HG02885 (cell line): Measurements from ENCODE around the gene IQCM.

Experiments
- ATAC-seq: cut with Tn5 transposase; IDR thresholded peaks from one replicate; pipeline ENCODE4 v1.9.1; 2021; ENCODE audit warnings: mild to moderate bottlenecking; ENCODE audit not compliant: unreplicated experiment, poor library complexity

The IQCM gene

DNA sequence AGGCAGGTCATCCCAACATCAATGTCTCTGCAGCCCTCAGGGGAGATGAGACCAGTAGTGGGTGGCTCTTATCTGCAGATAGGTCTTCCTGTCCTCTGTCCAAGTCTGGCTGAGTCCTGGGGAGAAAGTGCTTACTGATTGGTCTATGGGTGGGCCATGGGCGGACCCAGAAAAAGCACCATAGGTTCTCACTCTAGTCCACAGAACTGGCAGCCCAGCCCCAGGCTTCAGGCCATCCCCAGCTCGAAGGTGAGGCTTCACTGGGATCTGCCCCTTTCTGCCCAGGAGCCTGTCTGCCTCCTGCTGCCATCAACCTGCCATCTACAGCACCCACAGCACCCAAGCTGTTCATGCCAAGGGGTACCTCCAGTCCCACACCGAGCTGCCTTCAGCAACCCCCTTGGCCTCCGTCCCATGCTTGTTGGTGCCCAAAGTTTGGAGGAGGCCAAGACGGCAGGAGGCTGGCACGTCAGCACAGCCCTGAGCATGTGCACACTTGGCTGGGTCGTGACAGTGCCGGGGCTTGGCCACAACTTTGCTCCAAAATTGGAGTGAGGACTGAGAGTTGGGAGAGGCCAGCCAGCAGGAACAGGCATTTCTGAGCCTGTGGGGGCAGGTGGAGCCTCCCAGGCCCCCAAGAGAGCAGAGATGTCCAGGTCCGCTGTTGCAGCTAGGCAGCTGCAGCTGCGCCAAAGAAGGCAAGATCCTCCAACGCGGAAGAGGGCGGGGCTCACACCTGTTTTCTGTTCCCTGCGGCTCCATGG is 99.6 kb downstream of the IQCM start:
- ATAC-seq: no peak

DNA sequence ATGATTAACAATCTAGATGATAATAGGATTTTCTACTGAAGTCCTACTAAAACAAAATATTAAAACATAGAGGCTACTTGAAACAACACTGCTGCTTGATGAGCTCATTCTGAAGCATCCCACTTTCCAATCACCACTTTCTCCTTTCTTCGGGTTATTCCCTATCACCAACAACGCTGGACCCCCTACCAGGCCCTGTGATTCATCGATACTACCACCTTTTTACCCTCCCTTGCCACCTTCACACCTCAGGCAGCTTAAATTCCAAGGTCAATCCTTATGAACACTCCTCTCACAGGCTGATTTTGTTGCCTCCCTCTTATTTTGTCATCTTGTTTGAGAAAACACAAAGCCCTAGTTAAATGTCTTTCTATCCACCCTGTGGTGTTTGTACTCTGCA is 102.6 kb downstream of the IQCM start:
- ATAC-seq: no peak

DNA sequence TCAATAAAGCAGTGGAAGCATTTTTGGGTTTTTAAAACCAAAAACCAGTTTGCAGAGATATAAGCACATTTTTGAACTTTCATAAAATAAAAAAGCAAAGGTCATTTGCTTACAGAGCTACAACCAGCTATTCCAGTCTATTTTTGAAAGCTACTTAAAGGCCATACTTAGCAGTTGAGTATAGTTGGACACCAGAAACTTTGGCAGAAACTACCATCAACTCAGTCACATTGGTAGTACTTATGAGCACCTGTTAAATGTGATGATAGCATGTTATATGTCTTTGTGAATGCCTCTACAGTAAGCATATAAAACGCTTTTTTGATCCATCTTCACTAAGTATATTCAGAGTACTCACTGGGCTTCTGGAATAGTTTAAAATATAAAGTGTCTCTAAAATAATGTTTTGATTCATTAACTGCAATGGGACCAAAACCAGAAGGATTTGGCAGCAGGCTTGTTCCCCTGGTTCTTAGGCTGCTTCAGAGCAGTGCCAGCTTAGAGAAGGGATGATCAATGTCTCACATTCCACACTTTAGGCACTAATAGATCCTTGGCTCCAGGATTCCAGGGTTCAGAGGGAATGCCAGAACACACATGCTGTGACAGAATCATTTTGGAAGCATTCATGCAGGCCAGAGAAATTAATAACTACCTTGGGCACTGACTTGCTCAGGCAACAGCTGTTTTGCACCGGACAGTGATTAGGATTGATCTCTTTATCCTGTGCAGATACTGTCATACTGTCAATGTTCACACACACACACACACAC is 103.9 kb downstream of the IQCM start:
- no peak for ATAC-seq

DNA sequence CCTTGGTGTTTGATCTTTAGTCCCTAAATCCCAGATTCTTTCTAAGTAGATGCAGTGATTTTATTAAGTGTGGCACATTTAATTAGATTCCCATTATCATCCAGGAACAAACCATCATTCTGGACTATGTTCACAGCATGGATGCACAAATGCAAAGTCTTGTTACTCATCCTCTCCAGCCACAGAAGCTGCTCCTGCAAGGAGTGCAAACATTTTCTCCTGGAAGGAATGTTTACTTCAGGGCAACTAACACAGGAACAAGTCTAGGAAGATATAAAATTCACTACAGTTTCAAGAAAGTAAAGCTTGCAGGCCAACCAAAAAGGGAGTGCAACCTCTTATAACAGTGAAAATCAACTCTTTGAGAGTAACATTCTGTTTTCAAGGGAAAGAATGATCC is 106.0 kb downstream of the IQCM start:
- no peak for ATAC-seq

DNA sequence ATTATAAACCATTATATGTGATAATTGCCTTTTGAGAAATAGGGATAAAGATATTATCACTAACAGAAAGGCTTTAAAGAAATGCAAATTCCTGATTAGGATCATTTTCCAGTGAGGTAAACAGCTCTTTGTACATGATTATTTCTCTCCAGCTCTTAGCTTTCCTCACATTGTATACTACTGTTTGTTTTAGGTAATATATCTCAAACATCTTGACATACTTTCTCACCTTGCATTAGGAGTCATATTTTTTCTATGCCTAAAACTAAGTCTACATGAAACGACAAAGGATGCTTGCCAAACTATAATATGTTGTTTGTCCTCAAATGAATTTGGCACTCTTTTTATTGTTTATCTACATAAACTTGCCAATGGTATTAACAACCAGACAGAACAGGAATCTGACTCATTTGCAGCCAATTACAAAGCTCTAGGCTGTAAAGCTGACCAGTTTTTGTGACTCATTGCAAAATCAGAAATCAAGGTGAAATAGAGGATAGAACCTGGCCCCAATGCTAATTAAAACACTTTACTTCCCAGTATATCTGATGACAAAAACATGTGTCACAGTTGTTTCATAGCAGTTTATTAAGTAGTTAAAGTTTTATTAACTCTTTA is 107.0 kb downstream of the IQCM start:
- no peak for ATAC-seq

DNA sequence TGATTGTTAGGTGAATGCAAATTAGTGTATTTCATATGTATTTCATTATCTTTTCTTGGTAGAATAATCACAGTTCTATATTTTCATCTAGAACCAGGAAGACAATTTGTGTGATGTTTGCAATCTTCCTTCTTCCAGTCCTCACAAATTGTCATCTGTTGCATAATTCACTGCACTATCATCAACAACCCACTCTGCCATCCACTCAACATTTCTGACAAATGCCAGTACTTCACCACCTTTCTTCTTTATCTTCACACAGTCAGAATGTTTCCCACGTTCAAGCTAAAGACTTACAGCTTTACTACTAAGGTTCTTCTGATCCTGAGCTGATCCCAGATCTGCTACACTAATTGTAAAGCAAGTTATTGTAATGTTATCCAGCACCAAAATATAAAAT is 107.8 kb downstream of the IQCM start:
- ATAC-seq: no peak

DNA sequence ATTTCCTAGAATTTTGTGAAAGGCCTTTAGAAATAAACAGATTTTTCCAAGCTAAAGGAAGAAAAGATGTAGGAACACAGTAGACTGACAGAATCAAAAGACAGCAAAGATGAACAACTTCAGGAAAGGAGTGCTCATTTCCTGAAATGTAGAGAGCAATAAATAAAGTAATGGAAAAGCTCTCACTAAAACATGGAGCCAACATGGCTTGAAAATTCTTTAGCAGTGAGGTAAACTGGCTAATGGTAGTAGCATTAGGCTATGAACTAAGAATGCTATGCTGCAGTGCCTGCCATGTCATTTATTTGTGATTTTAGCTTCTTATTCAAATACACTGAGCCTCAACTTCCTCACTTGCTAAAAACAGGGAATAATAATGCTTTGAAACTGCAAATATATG is 108.7 kb downstream of the IQCM start:
- ATAC-seq: no peak

DNA sequence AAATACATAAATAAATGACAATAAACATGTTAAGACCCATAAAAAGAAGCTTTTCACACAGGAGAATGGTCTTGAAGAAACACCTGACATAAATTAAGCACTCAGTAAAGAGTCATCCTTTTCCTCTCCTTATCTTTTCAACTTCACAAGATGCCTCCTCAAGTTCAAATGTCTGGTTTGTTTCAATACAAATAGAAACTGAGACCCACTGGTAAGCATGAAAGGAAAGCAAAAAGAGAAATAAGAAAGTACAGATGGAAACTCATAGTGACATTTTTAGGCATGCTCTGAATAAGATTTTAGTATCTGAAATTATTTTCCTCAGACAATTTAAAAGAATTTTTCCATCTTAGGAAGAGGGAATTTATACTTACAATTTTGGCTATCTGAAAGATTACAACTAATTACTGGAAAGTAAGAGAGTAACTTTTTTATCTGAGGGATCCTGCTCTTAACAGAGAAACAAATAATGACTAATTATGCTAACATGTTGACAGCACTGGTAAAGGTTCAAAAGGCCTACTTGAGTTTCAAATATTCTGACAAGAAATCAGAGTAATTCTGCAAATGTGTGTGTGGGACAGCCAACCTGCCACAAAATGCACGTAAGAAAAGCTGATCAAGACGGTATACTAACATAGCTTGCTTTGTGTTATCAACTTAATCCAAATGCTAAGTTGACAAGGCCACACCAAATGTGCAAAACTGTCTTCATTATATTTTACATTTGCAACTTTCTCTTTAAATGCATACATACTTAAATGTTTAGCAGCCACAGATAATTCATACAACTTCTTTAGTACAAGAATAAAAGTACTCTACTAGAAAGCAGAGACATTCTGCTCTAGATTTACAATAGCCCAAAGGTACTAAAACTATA is 113.0 kb downstream of the IQCM start:
- peak; percentile 63 for ATAC-seq

DNA sequence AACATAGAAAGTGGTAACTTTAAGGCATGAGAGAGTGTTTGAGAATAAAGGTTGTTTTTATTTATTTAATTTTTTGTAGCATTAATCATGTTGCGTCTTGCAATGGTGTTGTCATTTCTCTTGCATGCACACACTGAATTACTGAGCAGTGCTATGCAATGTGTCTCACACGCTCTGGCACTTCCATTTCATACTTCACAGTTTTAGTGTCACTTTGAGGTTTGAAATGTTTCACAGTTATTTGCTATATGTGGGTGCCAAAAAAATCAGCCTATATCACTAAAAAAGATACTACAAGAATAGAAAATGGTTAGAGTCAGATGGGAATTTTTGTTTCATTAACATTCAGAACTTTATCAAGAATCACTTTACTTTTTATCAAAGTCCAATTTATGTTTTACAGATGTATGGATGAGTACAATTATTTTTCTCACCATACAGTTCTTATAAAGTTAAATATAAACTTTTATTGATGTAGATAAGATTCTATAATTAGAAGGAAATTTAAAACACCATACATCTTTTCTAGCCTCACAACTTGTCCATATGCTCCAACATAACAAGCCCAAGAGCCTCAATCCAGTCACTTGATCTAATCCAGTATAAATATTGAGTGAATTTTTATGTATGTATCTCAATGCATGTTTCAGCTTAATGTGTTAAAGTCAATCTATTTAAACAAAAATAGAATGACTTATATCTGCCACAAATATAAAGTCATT is 114.0 kb downstream of the IQCM start:
- ATAC-seq: no peak

DNA sequence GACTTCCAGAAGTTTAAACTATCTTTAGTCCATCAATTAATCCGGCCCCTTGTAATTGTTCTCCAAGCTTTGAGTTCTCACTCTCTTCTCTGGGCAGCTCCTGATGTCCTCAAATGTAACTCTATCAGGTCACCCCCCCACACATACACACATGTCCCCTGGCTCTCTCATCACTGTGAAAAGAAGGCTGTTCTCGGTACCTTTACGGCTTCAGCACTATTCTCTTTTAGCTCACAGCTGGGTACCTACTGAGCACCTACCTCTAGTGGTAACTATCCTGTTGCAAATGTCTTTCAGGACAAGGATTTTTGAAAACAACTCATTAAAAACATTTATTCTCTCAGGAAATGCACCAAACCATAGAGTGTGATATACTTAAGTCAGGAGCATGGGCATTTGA is 115.4 kb downstream of the IQCM start:
- ATAC-seq: no peak

DNA sequence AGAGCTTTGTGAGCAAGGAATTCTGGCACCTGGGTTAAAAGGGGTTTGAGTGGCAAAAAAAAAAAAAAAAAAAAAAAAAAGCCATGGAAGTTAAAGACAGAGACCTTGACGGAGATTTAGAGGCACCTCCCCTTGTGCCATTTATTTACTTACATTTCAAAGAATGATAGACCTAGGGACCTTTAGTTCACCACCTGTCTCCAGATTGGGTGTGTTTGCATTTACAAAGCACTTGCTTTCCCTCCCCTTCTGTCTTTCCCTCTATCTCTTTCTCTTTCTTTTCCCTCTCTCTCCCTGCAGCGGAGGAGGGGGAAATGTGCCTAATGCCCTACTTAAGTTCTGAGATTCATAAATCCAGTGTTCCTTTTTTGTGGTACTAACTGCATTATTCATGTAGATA is 116.0 kb downstream of the IQCM start:
- ATAC-seq: no peak

DNA sequence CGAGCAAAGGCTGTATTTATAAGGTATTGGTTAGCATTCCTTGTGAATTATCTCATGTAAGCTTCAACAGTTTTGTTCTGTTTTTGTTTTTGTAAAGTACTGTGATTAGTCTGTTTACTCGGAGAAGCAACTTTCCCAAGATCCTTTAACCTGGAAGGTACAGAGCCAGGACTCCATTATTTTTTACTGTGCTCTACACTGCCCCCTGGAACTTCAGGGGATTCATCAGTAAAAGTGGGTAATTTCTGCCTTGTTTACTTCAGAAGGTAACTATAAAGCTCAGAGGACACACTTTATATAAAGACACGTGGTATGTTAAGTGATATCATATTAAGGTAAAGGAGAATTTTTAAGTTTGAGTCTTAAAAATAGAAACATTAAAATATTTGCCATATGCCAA is 124.9 kb downstream of the IQCM start:
- no peak for ATAC-seq

DNA sequence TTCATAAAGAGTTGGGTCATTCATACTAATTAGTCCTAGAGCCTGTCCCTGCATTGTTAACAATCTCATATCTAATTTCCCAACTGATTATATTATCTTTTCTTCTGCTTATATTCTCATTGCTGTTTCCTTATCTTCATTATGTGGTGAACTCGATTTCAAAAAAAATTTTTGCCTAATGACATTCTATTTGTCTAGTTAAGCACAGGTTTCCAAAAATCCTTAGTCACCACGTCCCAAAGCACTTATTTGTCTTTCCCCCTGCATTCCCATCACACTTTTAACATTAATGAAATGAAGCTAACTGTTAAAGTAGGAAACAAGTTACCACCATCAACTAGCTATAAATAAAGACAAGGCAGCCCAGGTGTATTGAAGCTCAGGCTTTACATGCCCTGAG is 131.1 kb downstream of the IQCM start:
- ATAC-seq: no peak

DNA sequence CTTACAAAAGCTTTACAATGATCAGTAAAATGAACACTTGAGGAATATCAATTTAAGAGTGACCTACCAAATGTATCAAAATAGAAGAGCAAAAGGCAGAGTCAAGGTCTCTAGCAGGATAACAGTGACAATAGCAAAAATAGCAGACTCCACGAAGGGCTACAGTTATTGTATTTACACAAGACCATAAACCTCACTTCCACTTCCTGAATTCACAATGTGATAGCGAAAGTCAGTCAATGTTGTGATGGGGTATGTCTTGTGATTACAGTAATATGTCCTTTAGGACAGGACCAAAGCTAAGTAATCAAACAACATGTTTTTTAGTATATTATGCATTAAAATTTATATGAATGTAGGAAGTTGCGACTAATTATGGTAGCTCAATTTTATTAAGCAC is 139.6 kb downstream of the IQCM start:
- peak; percentile 92 for ATAC-seq

DNA sequence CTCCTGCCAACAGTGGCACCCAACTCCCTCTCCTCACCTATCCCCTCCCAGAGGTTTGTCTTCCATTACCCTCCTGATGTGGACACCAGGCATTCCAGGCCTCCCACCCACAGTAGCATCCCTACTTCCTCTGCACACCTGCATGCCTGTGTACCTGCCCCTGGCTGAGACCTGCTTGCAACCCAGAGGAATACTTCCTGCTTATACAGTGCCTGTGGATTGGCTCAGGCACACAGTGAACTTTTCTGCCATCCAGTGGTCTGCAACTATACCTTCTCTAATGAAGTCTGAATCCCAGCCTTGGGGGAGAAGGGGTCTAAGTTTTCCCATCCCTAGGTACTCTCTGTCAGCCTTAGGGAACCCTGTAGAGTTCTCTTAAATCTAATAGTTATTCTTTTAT is 169.9 kb downstream of the IQCM start:
- ATAC-seq: no peak

DNA sequence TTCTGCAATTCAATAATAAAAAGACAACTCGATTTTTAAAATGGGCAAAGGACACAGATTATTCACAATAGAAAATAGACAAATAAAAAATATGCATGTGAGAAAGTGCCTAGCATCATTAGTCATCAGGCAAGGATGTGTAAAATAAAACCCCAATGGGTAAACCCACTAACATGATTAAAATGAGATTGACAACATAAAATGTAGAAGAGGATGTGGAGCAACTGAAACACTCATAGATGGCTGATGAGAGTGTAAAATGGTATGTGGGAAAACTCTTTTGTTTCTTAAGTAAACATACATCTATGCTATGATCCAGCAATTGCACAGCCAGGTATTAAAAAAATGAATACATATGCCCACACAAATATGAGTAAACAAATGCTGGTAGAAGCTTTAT is 177.6 kb downstream of the IQCM start:
- ATAC-seq: no peak

DNA sequence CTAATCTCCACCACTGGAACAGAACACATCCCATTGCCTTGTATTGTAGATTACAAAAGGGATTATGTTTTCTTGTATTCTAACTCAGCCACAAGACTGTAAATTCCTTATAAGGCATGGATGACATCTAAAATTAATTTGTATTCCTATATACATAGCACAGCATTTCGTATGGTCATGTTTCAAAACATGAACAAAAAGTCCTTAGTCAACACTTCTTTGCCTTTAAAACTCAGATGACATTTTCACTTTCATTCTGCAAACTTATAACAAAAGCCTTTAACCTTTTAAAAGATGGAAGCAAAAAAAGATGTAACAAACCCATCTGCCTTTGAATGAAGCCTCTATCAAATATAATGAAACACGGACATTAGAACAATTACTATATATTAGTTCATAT is 181.3 kb downstream of the IQCM start:
- no peak for ATAC-seq

DNA sequence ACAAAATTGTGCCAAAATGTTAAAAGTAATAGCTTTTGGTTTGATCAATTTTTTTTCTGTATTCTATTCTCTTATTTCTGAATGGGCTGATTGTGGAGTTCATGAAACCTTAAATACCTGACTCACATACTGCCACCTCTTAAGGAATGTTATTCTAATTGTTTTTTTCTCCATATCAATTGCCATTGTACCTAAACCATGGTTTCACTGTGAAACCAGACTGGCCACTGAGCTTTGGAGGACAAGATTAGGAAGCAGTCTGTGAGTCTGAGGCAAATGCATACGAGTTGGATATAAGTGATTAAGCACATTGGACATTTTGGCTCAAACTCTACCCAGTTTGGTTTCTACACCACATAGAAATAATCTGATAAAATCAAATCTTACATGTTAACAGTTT is 184.0 kb downstream of the IQCM start:
- ATAC-seq: no peak

DNA sequence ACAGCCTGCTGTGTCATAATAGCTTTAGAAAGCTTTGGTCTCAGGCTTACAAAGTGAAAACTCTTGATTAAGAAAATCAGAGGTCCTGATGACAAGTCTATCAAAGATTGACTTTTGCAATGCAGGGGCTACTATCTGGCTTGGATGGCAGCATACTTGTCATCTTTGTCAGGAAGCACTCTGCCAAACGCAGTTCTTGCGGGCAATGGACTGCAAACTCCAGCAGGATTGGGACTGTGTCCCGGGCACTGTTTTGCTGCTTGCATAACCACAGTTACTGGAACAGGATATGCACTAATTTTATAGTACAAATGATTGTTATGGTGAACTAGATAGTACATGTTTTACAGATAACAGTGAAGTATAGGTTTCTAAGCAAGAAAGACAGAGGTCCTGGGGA is 185.6 kb downstream of the IQCM start:
- no peak for ATAC-seq
